K562 (cell line): ENCODE data around the gene ZBTB46. TPM values are rescaled to one million over a fixed set of nuclear protein-coding genes. Genes with fewer than 3 reads are reported as not detected.

ENCODE experiments used
- BCL6 ChIP-seq: fragments of 250-450 bp; sonication (Bioruptor Pico); IDR thresholded peaks from 2 replicates; pipeline ENCODE4 v1.4.0; 2020
- EWSR1 ChIP-seq: fragments of 450-650 bp; IDR thresholded peaks from 2 replicates; pipeline ENCODE4 v1.6.1; 2018; ENCODE audit warnings: borderline replicate concordance, mild to moderate bottlenecking, low read depth, moderate library complexity; ENCODE audit not compliant: partially characterized antibody
- HMGXB4 ChIP-seq: sonication (generic); formaldehyde crosslinking; IDR thresholded peaks from 2 replicates; pipeline ENCODE4 v1.8.1; 2023; ENCODE audit warnings: mild to moderate bottlenecking, missing genetic modification reagents
- KDM4B ChIP-seq, 2 experiments: fragments of 450-650 bp in 1 of 2; sonication (generic) in 1 of 2; IDR thresholded peaks; 2 replicates each; pipeline ENCODE4 v1.6.1; 2016 to 2017; ENCODE audit warnings: borderline replicate concordance in 2 of 2, antibody characterized with exemption in 1 of 2, low read depth in 1 of 2, mild to moderate bottlenecking in 1 of 2
- TCF7L2 ChIP-seq: fragments of 150-350 bp; IDR thresholded peaks from 2 replicates; pipeline ENCODE4 v1.6.1; 2016; ENCODE audit warnings: low read depth, mild to moderate bottlenecking, low read length, moderate library complexity
- ZNF174 ChIP-seq: fragments of 250-450 bp; sonication (Bioruptor Pico); IDR thresholded peaks from 2 replicates; pipeline ENCODE4 v1.4.0; 2020; ENCODE audit warnings: mild to moderate bottlenecking
- ZNF274 ChIP-seq: IDR thresholded peaks from 2 replicates; pipeline ENCODE4 v1.6.1; 2011; ENCODE audit warnings: low read depth, mild to moderate bottlenecking, low read length, moderate library complexity, borderline replicate concordance
- ZNF583 ChIP-seq: fragments of 250-450 bp; sonication (Bioruptor Pico); IDR thresholded peaks from 2 replicates; pipeline ENCODE4 v1.4.0; 2020
- ZNF77 ChIP-seq: fragments of 250-450 bp; sonication (Bioruptor Pico); IDR thresholded peaks from 2 replicates; pipeline ENCODE4 v1.5.0; 2020
- polyA plus RNA-seq, 8 experiments: library from polyadenylated mRNA; depleted of rRNA in 4 of 8; stranded (reverse) in 5 of 8; unstranded in 3 of 8; fragments of >200 nt; fragmentation: Nextera tagmentation in 2 of 8; fragmentation: Illumina TruSeq in 1 of 8; extraction: Ambion mirVana in 2 of 8; extraction: Trizol in 1 of 8; gene quantifications; 2 replicates each; pipeline versions ENCODE4 v1.2.1 to v1.2.3, GENCODE V29; 2011 to 2014; ENCODE audit warnings: inconsistent platforms in 1 of 8, missing spikeins in 1 of 8
- total RNA-seq, 7 experiments: library from RNA; depleted of rRNA in 6 of 7; stranded (reverse); fragments of >200 nt in 6 of 7; fragmentation: Illumina TruSeq in 2 of 7; extraction: Trizol in 2 of 7; gene quantifications; 2 replicates each; pipeline versions ENCODE4 v1.2.1 to v1.2.3, GENCODE V29; 2011 to 2021; ENCODE audit warnings: low replicate concordance in 1 of 7
- TF ChIP-seq, protein P1 (sequence below): fragments of 450-650 bp; IDR thresholded peaks from one replicate; pipeline ENCODE4 v1.6.1; 2018; ENCODE audit warnings: mild to moderate bottlenecking, moderate library complexity; ENCODE audit not compliant: partially characterized antibody

ZBTB46 gene
- total and polyA plus RNA-seq, 9 of the 15 experiments (the other 6 are each of a cell fraction or from before 2014, with no cell fraction given) = 0.29 to 4.1 (median 1.1) TPM

DNA sequence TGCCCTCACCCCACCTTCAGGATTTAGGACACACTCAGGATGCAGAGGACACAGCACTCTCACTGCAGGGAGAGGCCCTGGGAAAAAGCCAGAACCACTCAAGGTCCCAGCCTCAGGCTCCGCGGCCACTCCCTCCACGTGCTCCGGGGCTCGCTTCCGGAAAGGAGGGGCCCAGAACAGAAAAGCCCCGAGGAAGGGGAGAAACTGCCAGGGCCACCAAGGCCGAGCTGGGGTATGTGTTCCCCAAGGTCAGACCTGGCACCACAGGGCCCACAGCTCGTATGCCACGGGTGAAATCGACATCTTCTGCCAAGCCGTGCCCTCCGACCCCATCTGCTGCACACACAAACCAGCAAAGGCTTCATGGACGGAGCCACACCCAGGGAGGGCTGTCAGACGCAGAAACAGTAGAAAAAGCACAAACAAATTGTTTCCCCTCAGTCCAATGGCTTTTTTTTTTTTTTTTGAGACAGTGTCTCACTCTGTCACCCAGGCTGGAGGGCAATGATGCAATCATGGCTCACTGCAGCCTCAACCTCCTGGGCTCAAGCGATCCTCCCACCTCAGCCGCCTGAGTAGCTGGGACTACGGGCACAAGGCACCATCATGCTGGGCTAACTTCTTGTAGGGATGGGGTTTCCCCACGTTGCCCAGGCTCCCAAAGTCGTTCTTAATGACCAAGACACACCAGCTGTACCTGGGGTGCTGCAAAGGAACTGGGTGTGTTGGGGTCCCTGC lies 58.1 kb downstream of the ZBTB46 start (continued):
- TF ChIP-seq, protein P1, sequence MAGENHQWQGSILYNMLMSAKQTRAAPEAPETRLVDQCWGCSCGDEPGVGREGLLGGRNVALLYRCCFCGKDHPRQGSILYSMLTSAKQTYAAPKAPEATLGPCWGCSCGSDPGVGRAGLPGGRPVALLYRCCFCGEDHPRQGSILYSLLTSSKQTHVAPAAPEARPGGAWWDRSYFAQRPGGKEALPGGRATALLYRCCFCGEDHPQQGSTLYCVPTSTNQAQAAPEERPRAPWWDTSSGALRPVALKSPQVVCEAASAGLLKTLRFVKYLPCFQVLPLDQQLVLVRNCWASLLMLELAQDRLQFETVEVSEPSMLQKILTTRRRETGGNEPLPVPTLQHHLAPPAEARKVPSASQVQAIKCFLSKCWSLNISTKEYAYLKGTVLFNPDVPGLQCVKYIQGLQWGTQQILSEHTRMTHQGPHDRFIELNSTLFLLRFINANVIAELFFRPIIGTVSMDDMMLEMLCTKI = no peak
- TF ChIP-seq KDM4B (IDR thresholded peaks at IDR 0.05; ENCODE audit: borderline replicate concordance in 2 of 2, low read depth in 1 of 2) (no peak), HMGXB4 (CRISPR knock-in tag) (no peak), ZNF274 (no peak), ZNF174 (CRISPR knock-in tag) (no peak), BCL6 (CRISPR knock-in tag) (no peak), EWSR1 (no peak), TCF7L2 (no peak), ZNF583 (CRISPR knock-in tag) (no peak), ZNF77 (CRISPR knock-in tag) (no peak)
